ENCODE data around the gene CALHM1.
"Not testable (repeated sequence)": the region's sequence is repeated elsewhere in the genome, so short reads cannot be mapped to it uniquely, and the experiment has no call there.

CALHM1 gene

GRCh38 chr10:103428989-103429643 is 29.6 kb downstream of the CALHM1 start:
- DNase-seq, result no peak

GRCh38 chr10:103427866-103428265 is 30.8 kb downstream of the CALHM1 start:
- DNase-seq, result no peak

GRCh38 chr10:103423748-103424147 is 35.0 kb downstream of the CALHM1 start:
- DNase-seq, result no peak

- DNase-seq, result no peak
Measured at GRCh38 chr10:103419101-103419500, 39.6 kb downstream of the CALHM1 start.

- DNase-seq, result no peak
Measured at GRCh38 chr10:103417601-103418000, 41.1 kb downstream of the CALHM1 start.

GRCh38 chr10:103417148-103417469 is 41.6 kb downstream of the CALHM1 start:
- DNase-seq, result not testable (repeated sequence)

- DNase-seq, result peak; percentile 60
Measured at GRCh38 chr10:103416436-103417147, 42.1 kb downstream of the CALHM1 start.

GRCh38 chr10:103415581-103415980 is 43.1 kb downstream of the CALHM1 start:
- no peak for DNase-seq

- DNase-seq, result no peak
Measured at GRCh38 chr10:103413564-103413963, 45.1 kb downstream of the CALHM1 start.

All from T-helper 9 cell (primary cell).